ENCODE measurements around the gene KIF7. TPM values are rescaled to one million over a fixed set of nuclear protein-coding genes. Genes with fewer than 3 reads are reported as not detected.
"Not testable (repeated sequence)": the region's sequence is repeated elsewhere in the genome, so short reads cannot be mapped to it uniquely, and the experiment has no call there.

KIF7 gene
- total and polyA plus RNA-seq, 2 of the 8 experiments (the other 6 are each of a cell fraction or from before 2014, with no cell fraction given): 4.9 to 14.0 TPM

DNA sequence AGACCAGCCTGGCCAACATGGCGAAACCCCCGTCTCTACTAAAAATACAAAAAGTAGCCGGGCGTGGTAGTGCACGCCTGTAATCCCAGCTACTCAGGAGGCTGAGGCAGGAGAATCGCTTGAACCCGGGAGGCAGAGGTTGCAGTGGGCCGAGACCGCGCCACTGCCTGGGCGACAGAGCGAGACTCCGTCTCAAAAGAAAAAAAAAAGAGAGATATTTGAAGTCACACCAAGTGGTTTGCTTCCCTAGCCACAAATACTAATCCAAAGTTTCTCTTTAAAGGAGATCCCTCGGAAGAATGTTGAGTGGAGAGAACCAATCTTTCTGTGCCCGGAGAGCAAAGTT is 34.6 kb upstream of the KIF7 start:
- DNase-seq (ENCODE audit: low read depth in 1 of 2, low spot score in 2 of 2); H3K23ac ChIP-seq (ENCODE audit: insufficient read length); H4K5ac ChIP-seq (ENCODE audit: insufficient read length, low read depth, low read length); H3K79me2 ChIP-seq (ENCODE audit: control insufficient read depth in 1 of 2, insufficient read depth in 2 of 2, low read length in 2 of 2); H3K4me1 ChIP-seq (replicated peaks in 1 of 4; ENCODE audit: control insufficient read depth in 3 of 4, insufficient read depth in 4 of 4, low read length in 3 of 4); H3K56ac ChIP-seq (replicated peaks; ENCODE audit: insufficient read length, low read depth, low read length); H2BK20ac ChIP-seq (ENCODE audit: low read length); H2BK5ac ChIP-seq (ENCODE audit: low read depth, low read length); H2BK15ac ChIP-seq (ENCODE audit: low read length); H4K20me1 ChIP-seq (replicated peaks in 1 of 2; ENCODE audit: control insufficient read depth in 1 of 2, insufficient read depth in 2 of 2, low read length in 2 of 2); POLR2A ChIA-PET (ENCODE audit: partially characterized antibody); H3K27me3 ChIP-seq (replicated peaks in 1 of 4; ENCODE audit: control insufficient read depth in 3 of 4, extremely low read depth in 1 of 4, insufficient read depth in 3 of 4, low read length in 3 of 4); H3K18ac ChIP-seq (ENCODE audit: extremely low read depth, low read length); H2BK12ac ChIP-seq (ENCODE audit: low read depth, low read length); FAIRE-seq; H2BK120ac ChIP-seq (replicated peaks; ENCODE audit: low read depth, low read length); H4K8ac ChIP-seq (ENCODE audit: extremely low read depth, insufficient read depth, low read length); H4K91ac ChIP-seq (replicated peaks; ENCODE audit: insufficient read length, low read length); H3K4ac ChIP-seq (replicated peaks; ENCODE audit: insufficient read length, low read depth, low read length); H3K27ac ChIP-seq (ENCODE audit: low read depth, low read length); H3K23me2 ChIP-seq (ENCODE audit: low read depth, low read length); H2AK5ac ChIP-seq (ENCODE audit: low read depth, low read length); H3K9me3 ChIP-seq (ENCODE audit: insufficient read depth in 2 of 2, low read depth in 1 of 2, low read length in 1 of 2); H3K79me1 ChIP-seq (ENCODE audit: low read depth, low read length); H3K14ac ChIP-seq (ENCODE audit: insufficient read length); H3K9ac ChIP-seq (replicated peaks in 1 of 4; ENCODE audit: extremely low read depth in 1 of 4, low read depth in 3 of 4, low read length in 3 of 4); H3K36me3 ChIP-seq (ENCODE audit: control insufficient read depth in 2 of 4, insufficient read depth in 4 of 4, low read length in 3 of 4): not testable (repeated sequence)
- 72% methylated on average over 14 of the region's 15 CpGs; no CpG with 5 or more reads in 1 of the 2 experiments for WGBS, 2 experiments (ENCODE audit: extremely low coverage in 1 of 2, insufficient coverage in 1 of 2, insufficient read length in 1 of 2, insufficient replicate concordance in 2 of 2, low coverage in 1 of 2, low lambda C conversion rate in 2 of 2, missing lambda C conversion rate in 1 of 2)
- peak overlapping the region; percentile 63 to 74 for H3K4me2 ChIP-seq (ENCODE audit: insufficient read depth in 1 of 2, low read depth in 2 of 2, low read length in 2 of 2)
- H3K4me3 ChIP-seq (ENCODE audit: extremely low read depth in 1 of 4, insufficient read depth in 2 of 4, low read depth in 3 of 4, low read length in 4 of 4): peak overlapping the region; percentile 43 to 88 (median 82)
- H2AFZ ChIP-seq (ENCODE audit: low read length): peak overlapping the region; percentile 86
- CTCF ChIA-PET (ENCODE audit: partially characterized antibody): interaction anchor here (2.0 kb wide), 1 partner anchor 18 kb away, joined by 11 read pairs; no protein-coding TSS in a partner anchor
